HFF-Myc (cell line): ENCODE measurements around the gene UNC5A.

ENCODE experiments used
- DNase-seq: peaks from one replicate; pipeline ENCODE4 v3.0.0-alpha.2; 2011; ENCODE audit warnings: low read depth; ENCODE audit errors: extremely low read depth
- H3K4me3 ChIP-seq: replicated peaks from 2 replicates; pipeline ENCODE4 v1.5.1; 2011; ENCODE audit warnings: low read depth, mild to moderate bottlenecking, control low read depth, low read length
- TF ChIP-seq, protein P1 (sequence below): IDR thresholded peaks from 2 replicates; pipeline ENCODE4 v1.5.1; 2012; ENCODE audit warnings: mild to moderate bottlenecking, low read depth, low read length, control low read depth; ENCODE audit errors: missing control alignments

The UNC5A gene

GRCh38 chr5:176799488-176799887 is 10.9 kb upstream of the UNC5A start:
- no peak for DNase-seq
- no peak overlapping the region for H3K4me3 ChIP-seq
- TF ChIP-seq, protein P1, sequence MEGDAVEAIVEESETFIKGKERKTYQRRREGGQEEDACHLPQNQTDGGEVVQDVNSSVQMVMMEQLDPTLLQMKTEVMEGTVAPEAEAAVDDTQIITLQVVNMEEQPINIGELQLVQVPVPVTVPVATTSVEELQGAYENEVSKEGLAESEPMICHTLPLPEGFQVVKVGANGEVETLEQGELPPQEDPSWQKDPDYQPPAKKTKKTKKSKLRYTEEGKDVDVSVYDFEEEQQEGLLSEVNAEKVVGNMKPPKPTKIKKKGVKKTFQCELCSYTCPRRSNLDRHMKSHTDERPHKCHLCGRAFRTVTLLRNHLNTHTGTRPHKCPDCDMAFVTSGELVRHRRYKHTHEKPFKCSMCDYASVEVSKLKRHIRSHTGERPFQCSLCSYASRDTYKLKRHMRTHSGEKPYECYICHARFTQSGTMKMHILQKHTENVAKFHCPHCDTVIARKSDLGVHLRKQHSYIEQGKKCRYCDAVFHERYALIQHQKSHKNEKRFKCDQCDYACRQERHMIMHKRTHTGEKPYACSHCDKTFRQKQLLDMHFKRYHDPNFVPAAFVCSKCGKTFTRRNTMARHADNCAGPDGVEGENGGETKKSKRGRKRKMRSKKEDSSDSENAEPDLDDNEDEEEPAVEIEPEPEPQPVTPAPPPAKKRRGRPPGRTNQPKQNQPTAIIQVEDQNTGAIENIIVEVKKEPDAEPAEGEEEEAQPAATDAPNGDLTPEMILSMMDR: no peak

DNA sequence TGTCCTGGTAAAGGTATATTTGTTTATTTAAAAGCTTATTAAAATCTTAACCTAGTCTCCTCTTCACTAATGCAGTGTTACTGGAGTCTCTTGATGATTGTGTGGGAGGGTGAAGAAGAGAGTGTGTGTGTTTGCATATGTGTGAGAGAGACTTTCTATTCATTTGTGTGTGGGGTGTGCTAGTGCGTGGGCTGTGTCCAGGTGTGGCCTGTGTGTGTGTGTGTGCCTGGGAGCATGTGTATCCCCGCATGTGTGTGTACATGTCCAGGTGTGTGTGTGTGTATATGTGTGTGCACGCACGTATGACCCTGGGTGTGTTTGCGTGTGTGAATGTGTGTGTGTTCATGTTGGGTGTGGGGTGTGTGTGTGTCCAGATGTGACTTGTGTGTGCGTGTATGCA is 10.3 kb upstream of the UNC5A start:
- no peak overlapping the region for H3K4me3 ChIP-seq
- DNase-seq: no peak
- TF ChIP-seq, protein P1: no peak

- DNase-seq: no peak
- TF ChIP-seq, protein P1: no peak
- no peak overlapping the region for H3K4me3 ChIP-seq
Observed at GRCh38 chr5:176802116-176802784, 8.1 kb upstream of the UNC5A start.

- no peak for DNase-seq
- TF ChIP-seq, protein P1: no peak
- H3K4me3 ChIP-seq: no peak overlapping the region
Observed at GRCh38 chr5:176803068-176803942, 7.1 kb upstream of the UNC5A start.

DNA sequence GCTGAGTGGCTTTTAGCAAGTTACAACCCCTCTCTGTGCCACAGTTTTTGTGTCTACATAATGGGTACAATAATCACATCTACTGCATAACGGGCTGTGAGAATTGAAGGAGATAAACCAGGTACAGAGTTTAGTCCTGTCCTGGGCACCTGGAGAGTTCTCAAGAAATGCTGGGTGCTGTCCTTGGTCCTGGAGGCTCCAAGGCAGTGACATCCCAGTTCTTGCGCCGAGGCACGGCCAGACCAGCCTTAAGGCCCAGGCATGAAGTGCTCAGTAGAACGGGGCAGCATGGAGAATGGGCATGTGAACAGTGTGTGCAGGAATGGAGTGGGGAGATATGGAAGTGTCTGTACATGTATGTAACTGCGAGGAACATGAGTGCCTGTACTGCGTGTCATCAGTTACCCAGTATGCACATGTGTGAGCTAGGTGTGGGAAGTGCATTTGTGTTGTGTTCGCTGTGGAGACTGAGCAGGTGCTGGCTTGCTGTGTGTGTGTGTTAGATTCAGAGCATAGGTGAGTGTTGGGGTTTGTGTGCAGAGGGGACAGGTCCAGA is 6.3 kb upstream of the UNC5A start:
- DNase-seq: no peak
- H3K4me3 ChIP-seq: no peak overlapping the region
- TF ChIP-seq, protein P1: no peak

GRCh38 chr5:176806137-176806536 is 4.2 kb upstream of the UNC5A start:
- H3K4me3 ChIP-seq: no peak overlapping the region
- no peak for DNase-seq
- TF ChIP-seq, protein P1: no peak
